ENCODE data around the gene LIG3.
"Not testable (repeated sequence)": the region's sequence is repeated elsewhere in the genome, so short reads cannot be mapped to it uniquely, and the experiment has no call there.

LIG3 gene

GRCh38 chr17:35041390-35041789 lies 61.1 kb downstream of the LIG3 start:
- DNase-seq (ENCODE audit: low read depth in 2 of 2), result no peak

GRCh38 chr17:35044181-35044580 lies 63.9 kb downstream of the LIG3 start:
- no peak for DNase-seq (ENCODE audit: low read depth in 2 of 2)

GRCh38 chr17:35045458-35045979 lies 65.2 kb downstream of the LIG3 start:
- DNase-seq (ENCODE audit: low read depth in 2 of 2), result not testable (repeated sequence)

- DNase-seq (ENCODE audit: low read depth in 2 of 2), result no peak
Measured at GRCh38 chr17:35046245-35046644, 65.9 kb downstream of the LIG3 start.

- peak; percentile 26 to 35 for DNase-seq (ENCODE audit: low read depth in 2 of 2)
Measured at GRCh38 chr17:35046740-35047283, 66.5 kb downstream of the LIG3 start.

GRCh38 chr17:35048685-35049379 lies 68.5 kb downstream of the LIG3 start:
- no peak for DNase-seq (ENCODE audit: low read depth in 2 of 2)

GRCh38 chr17:35050170-35050569 lies 69.9 kb downstream of the LIG3 start:
- no peak for DNase-seq (ENCODE audit: low read depth in 2 of 2)

GRCh38 chr17:35051183-35051578 lies 70.9 kb downstream of the LIG3 start:
- DNase-seq (ENCODE audit: low read depth in 2 of 2), result no peak

GRCh38 chr17:35051579-35052240 lies 71.4 kb downstream of the LIG3 start:
- no peak for DNase-seq (ENCODE audit: low read depth in 2 of 2)

GRCh38 chr17:35052241-35052610 lies 71.9 kb downstream of the LIG3 start:
- no peak for DNase-seq (ENCODE audit: low read depth in 2 of 2)

GRCh38 chr17:35052780-35053179 lies 72.5 kb downstream of the LIG3 start:
- no peak for DNase-seq (ENCODE audit: low read depth in 2 of 2)

- no peak for DNase-seq (ENCODE audit: low read depth in 2 of 2)
Measured at GRCh38 chr17:35053204-35053603, 72.9 kb downstream of the LIG3 start.

- no peak for DNase-seq (ENCODE audit: low read depth in 2 of 2)
Measured at GRCh38 chr17:35056013-35056412, 75.7 kb downstream of the LIG3 start.

GRCh38 chr17:35057332-35057915 lies 77.1 kb downstream of the LIG3 start:
- no peak for DNase-seq (ENCODE audit: low read depth in 2 of 2)

Data from stimulated activated CD4-positive, alpha-beta T cell treated with anti-CD3 and anti-CD28 coated beads, Interleukin-12 subunit alpha, Interleukin-12 subunit beta, amount 100 ng/mL, for 24 hours (primary cell).